A673 (cell line): ENCODE measurements around the gene KRT81. TPM values are rescaled to one million over a fixed set of nuclear protein-coding genes. Genes with fewer than 3 reads are reported as not detected.

Experiments
- BruUV-seq: library from RNA; stranded (reverse); fragments of 400-500 nt; replicated peaks from 2 replicates; lab custom pipeline; 2021; lab: Mats Ljungman, UMichigan
- CTCF ChIA-PET: fragments of 300-600 bp; sonication (Branson Sonifier 250); formaldehyde crosslinking; loops from one replicate; lab custom pipeline; 2022; ENCODE audit warnings: antibody characterized with exemption; lab: Charles Lee
- POLR2A ChIA-PET: fragments of 300-600 bp; sonication (Branson Sonifier 250); formaldehyde crosslinking; loops from one replicate; lab custom pipeline; 2022; ENCODE audit warnings: antibody characterized with exemption; ENCODE audit not compliant: low non-redundant PET; lab: Charles Lee
- DNase-seq: peaks from one replicate; pipeline ENCODE4 v3.0.0-alpha.2; 2015; ENCODE audit warnings: low spot score
- H3K27ac ChIP-seq: fragments of 200-600 bp; sonication (generic); 2 replicates; pipeline ENCODE4 v1.5.1; 2016; ENCODE audit warnings: mixed run types, low read depth, mild to moderate bottlenecking, mixed read lengths, antibody characterized with exemption, low read length; ENCODE audit not compliant: poor library complexity, severe bottlenecking
- H3K27me3 ChIP-seq: fragments of 200-600 bp; sonication (generic); replicated peaks from 2 replicates; pipeline ENCODE4 v1.6.1; 2017; ENCODE audit warnings: mixed run types, low read depth, mild to moderate bottlenecking, mixed read lengths, antibody characterized with exemption, low read length; ENCODE audit not compliant: insufficient read depth, poor library complexity
- H3K36me3 ChIP-seq: fragments of 200-600 bp; sonication (generic); 2 replicates; pipeline ENCODE4 v1.6.1; 2016; ENCODE audit warnings: mixed run types, mild to moderate bottlenecking, mixed read lengths, antibody characterized with exemption, low read length; ENCODE audit not compliant: insufficient read depth, poor library complexity, severe bottlenecking
- H3K4me1 ChIP-seq: fragments of 200-600 bp; sonication (generic); 2 replicates; pipeline ENCODE4 v1.6.1; 2017; ENCODE audit warnings: mixed run types, mild to moderate bottlenecking, mixed read lengths, antibody characterized with exemption, low read length; ENCODE audit not compliant: insufficient read depth, poor library complexity, severe bottlenecking
- H3K4me3 ChIP-seq: fragments of 200-600 bp; sonication (generic); 2 replicates; pipeline ENCODE4 v1.5.1; 2016; ENCODE audit warnings: low read depth, mixed run types, mild to moderate bottlenecking, mixed read lengths, low read length; ENCODE audit not compliant: poor library complexity, severe bottlenecking
- H3K9me3 ChIP-seq: fragments of 200-600 bp; sonication (generic); 2 replicates; pipeline ENCODE4 v1.6.1; 2016; ENCODE audit warnings: mixed run types, low read depth, mild to moderate bottlenecking, mixed read lengths, antibody characterized with exemption, low read length; ENCODE audit not compliant: poor library complexity, severe bottlenecking
- EZH2 ChIP-seq: fragments of 200-600 bp; sonication (generic); IDR thresholded peaks from 2 replicates; pipeline ENCODE4 v1.6.1; 2017; ENCODE audit warnings: borderline replicate concordance, low read depth, mild to moderate bottlenecking, mixed read lengths, antibody characterized with exemption, low read length; ENCODE audit not compliant: poor library complexity, severe bottlenecking
- intact Hi-C: fragments of 100-400 bp; cut with micrococcal nuclease; formaldehyde crosslinking; loops from one replicate; pipeline ENCODE4 v1.10.0; 2022; ENCODE audit not compliant: unreplicated experiment
- total RNA-seq: library from RNA; stranded (reverse); gene quantifications from 2 replicates; pipeline ENCODE4 v1.2.3, GENCODE V29; 2021
- TF ChIP-seq, protein P1 (sequence below): fragments of 300-800, 200-600 bp; sonication (generic); conservative IDR thresholded peaks from 2 replicates; pipeline ENCODE4 v1.5.1; 2017; ENCODE audit warnings: low read depth, mild to moderate bottlenecking, antibody characterized with exemption, low read length, moderate library complexity, mixed read lengths

KRT81 gene
- total RNA-seq, 1 experiment from 2014 or later, result 0.30 TPM

DNA sequence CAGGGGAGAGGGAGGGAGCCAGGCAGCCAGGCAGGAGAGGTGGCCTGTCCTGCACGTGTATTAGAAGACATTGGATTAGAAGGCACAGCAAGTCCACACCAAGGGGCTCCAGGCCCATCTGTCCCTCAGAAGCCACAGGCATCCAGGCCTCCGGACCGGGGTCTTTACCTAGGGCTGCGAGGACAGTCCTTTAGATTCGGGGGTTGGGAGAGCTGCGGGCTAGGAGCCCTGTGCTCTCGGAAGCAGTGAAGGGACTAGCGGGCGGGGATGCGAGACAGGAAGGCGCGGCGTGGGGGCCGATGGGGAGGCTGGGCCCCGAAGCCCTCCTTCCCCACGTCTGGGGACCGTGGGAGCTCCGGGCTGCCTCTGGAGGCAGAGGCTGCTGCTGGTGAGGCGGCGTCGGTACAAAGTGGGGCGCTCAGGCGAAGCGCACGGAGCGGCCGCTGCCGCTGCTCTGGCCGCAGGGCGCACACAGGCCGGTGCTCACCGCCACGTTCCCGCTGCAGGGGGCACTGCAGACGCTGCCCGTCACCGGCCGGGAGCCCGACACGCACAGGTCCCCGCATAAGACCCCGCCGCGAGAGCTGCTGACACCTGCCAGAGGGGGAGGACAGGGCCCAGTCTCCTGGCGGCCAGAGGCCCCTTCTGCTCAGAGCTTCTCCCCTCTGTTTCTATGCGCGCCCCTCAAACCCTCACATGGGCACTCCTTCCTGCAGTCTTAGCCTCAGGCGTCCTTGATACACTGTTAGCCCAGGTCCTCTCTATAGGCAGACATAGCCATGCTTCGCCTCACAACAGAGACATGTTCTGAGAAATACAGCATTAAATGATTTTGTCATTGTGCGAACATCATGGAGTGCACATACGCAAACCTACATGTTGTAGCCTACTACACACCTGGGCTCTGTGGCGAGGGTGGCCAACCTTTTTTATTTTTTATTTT, 41.0 kb downstream of the KRT81 start:
- Histone ChIP-seq H3K36me3 (no peaks in the 10 kb centered on the region), H3K4me1 (no peaks in the 10 kb centered on the region), H3K4me3 (no peak overlapping the region), H3K27ac (no peak overlapping the region), H3K27me3 (no peaks in the 10 kb centered on the region), H3K9me3 (no peaks in the 10 kb centered on the region)
- TF ChIP-seq, protein P1, sequence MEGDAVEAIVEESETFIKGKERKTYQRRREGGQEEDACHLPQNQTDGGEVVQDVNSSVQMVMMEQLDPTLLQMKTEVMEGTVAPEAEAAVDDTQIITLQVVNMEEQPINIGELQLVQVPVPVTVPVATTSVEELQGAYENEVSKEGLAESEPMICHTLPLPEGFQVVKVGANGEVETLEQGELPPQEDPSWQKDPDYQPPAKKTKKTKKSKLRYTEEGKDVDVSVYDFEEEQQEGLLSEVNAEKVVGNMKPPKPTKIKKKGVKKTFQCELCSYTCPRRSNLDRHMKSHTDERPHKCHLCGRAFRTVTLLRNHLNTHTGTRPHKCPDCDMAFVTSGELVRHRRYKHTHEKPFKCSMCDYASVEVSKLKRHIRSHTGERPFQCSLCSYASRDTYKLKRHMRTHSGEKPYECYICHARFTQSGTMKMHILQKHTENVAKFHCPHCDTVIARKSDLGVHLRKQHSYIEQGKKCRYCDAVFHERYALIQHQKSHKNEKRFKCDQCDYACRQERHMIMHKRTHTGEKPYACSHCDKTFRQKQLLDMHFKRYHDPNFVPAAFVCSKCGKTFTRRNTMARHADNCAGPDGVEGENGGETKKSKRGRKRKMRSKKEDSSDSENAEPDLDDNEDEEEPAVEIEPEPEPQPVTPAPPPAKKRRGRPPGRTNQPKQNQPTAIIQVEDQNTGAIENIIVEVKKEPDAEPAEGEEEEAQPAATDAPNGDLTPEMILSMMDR, result no peak
- no peak for TF ChIP-seq EZH2
- CTCF ChIA-PET, result no interaction called here
- intact Hi-C loops, result no loop called here
- POLR2A ChIA-PET, result no interaction called here
- no TSS peak for BruUV-seq
- DNase-seq, result no peak

DNA sequence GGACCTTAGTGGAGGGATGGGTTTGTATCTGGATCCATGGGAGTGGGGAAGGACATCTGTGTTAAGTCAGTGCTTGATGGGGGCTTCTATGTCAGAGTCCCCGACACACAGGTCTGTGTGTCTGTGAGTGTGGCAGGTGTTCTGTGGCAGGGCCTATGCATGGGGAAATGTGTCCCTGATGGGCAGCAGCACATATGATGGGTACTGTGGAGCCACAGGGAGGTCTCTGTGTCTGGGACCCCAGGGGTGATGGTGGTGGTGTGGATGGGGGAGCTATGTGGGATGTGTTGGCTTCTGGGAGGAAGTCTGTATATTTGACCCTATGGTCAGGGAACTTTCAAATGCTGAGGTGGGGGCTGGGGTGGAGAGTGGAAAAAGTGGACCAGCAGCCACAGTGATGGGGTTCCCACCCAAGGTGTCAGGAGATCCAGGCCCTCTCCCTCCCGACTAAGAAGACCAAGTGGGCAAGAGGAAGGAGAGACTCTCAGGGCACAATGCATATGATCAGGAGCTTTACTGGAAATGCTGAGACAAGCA, 41.8 kb downstream of the KRT81 start:
- H3K4me1 ChIP-seq, result no peaks in the 10 kb centered on the region
- CTCF ChIA-PET, result no interaction called here
- no peaks in the 10 kb centered on the region for H3K9me3 ChIP-seq
- H3K4me3 ChIP-seq, result no peak overlapping the region
- POLR2A ChIA-PET, result no interaction called here
- TF ChIP-seq EZH2, result no peak
- TF ChIP-seq, protein P1, result no peak
- no peak overlapping the region for H3K27ac ChIP-seq
- intact Hi-C loops, result no loop called here
- H3K27me3 ChIP-seq, result no peaks in the 10 kb centered on the region
- BruUV-seq, result no TSS peak
- no peaks in the 10 kb centered on the region for H3K36me3 ChIP-seq
- DNase-seq, result no peak

DNA sequence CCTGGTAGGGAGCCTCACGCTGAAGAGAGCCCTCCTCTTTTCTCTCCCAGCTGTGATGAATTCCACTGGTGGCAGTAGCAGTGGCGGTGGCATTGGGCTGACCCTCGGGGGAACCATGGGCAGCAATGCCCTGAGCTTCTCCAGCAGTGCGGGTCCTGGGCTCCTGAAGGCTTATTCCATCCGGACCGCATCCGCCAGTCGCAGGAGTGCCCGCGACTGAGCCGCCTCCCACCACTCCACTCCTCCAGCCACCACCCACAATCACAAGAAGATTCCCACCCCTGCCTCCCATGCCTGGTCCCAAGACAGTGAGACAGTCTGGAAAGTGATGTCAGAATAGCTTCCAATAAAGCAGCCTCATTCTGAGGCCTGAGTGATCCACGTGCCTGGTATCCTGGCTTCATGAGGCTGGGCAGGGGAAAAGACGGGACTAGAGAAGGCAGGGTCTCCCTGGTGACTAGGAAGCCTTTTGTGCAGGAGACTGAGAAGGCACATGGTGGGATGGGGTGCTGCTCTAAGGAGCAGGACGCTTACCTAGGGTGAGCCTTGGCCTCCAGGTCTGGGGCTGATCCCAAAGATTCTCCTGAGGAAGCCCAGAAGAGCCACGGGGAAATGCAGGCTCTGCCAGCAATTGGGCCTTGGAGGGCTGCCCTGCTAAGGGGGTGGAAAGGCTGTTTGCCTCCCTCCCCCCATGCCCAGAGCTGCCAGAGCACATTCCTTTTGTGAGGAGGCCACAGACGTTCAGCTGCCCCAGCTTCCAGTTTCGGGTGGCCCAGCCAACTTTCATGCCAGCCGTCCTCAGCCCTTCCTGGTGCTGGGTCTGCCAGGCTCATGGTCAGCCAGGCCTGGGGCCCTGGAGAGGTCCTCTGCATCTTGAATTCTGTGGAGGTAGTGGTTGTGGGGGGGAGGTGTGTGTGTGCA, 42.5 kb downstream of the KRT81 start:
- POLR2A ChIA-PET, result no interaction called here
- CTCF ChIA-PET, result no interaction called here
- Histone ChIP-seq H3K4me1 (no peaks in the 10 kb centered on the region), H3K9me3 (no peaks in the 10 kb centered on the region), H3K27me3 (no peaks in the 10 kb centered on the region), H3K4me3 (no peak overlapping the region), H3K36me3 (no peaks in the 10 kb centered on the region), H3K27ac (no peak overlapping the region)
- DNase-seq, result no peak
- BruUV-seq, result no TSS peak
- TF ChIP-seq, protein P1, result no peak
- TF ChIP-seq EZH2, result no peak
- intact Hi-C loops, result no loop called here
